ENCODE results near the gene TCL1B. TPM values are rescaled to one million over a fixed set of nuclear protein-coding genes. Genes with fewer than 3 reads are reported as not detected.

The TCL1B gene, protein sequence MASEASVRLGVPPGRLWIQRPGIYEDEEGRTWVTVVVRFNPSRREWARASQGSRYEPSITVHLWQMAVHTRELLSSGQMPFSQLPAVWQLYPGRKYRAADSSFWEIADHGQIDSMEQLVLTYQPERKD
- not detected for polyA plus RNA-seq (2012; ENCODE audit: insufficient read depth, insufficient read length, low read depth)

DNA sequence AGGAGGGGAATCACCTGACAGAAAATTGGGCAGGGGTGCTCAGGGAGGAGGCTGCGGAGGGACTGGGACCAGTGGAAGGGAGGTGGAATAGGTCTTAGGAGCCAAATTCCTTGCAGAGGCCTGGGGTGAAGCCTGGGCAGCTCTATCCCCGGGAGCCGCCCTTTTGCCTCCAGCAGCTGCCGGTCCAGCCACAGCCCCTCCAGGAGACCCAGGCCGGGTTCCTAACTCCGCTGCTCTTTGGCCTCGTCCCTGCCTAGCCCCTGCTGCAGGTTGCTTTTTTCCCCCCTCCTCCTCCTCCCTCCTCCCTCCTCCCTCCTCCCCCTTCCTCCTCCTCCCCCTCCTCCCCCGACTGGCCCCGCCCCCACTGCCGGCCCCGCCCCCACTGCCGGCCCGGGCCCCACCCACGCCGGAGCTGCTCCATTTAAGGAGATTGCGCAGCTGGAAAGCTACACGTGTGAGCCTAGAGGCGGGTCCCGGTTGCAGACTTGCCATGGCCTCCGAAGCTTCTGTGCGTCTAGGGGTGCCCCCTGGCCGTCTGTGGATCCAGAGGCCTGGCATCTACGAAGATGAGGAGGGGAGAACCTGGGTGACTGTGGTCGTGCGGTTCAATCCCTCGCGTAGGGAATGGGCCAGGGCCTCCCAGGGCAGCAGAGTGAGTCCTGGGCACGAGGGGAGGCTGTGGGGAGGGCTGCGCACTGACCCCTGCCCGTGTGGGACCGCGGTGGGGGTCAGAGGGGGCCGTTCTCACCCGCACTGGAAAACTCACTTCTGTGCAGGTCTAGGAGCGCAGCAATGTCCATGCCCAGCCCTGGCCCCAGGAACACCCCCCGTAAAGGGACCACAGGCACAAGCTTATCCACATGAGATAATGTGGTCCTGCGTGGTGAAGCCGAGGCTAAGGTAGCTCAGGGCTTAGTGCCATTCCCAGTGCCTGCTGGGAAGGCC, at the start of gene TCL1B:
Gene TCL1B, plus strand, starts transcription at position 449 of the 945 bp plus-strand sequence. Its CDS starts 42 bp downstream, at position 491.
- no peaks in the 10 kb centered on the region for H3K4me1 ChIP-seq
- no peak within 1 kb of the TSS for H3K4me3 ChIP-seq (ENCODE audit: low read depth, low read length)
- TF ChIP-seq, protein P1, sequence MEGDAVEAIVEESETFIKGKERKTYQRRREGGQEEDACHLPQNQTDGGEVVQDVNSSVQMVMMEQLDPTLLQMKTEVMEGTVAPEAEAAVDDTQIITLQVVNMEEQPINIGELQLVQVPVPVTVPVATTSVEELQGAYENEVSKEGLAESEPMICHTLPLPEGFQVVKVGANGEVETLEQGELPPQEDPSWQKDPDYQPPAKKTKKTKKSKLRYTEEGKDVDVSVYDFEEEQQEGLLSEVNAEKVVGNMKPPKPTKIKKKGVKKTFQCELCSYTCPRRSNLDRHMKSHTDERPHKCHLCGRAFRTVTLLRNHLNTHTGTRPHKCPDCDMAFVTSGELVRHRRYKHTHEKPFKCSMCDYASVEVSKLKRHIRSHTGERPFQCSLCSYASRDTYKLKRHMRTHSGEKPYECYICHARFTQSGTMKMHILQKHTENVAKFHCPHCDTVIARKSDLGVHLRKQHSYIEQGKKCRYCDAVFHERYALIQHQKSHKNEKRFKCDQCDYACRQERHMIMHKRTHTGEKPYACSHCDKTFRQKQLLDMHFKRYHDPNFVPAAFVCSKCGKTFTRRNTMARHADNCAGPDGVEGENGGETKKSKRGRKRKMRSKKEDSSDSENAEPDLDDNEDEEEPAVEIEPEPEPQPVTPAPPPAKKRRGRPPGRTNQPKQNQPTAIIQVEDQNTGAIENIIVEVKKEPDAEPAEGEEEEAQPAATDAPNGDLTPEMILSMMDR (IDR thresholded peaks at IDR 0.05; ENCODE audit: low read depth, low read length), result no peak
- H3K27me3 ChIP-seq, result no peaks in the 10 kb centered on the region; the same call in 1 of the 2 replicates
- H3K9me3 ChIP-seq, result no peaks in the 10 kb centered on the region
- DNase-seq, result peak; percentile 15
- H3K36me3 ChIP-seq, result no peaks in the 10 kb centered on the region

DNA sequence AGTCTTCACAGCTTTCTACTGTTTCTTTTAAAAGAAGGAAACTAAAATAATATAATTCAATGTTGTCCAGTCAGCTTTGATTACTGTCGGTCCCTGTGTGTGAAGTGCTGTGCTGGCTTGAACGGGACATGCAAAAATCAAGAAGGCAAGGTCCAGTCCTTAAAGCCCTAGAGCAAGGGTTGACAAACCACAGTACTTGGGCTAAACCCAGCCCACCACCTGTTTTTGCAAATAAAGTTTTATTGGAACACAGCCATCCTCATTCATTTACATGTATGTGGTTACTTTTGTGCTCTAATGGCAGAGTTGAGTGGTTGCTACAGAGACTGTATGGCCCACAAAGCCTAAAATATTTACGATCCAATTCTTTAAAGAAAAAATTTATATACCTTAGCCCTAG, 41.2 kb upstream of the TCL1B start:
- no peaks in the 10 kb centered on the region for H3K4me1 ChIP-seq
- no peak for DNase-seq
- TF ChIP-seq, protein P1 (IDR thresholded peaks at IDR 0.05; ENCODE audit: low read depth, low read length), result no peak
- H3K4me3 ChIP-seq (ENCODE audit: low read depth, low read length), result no peak overlapping the region
- H3K27me3 ChIP-seq, result peaks cover 2% of the 10 kb centered on the region; the same call in 1 of the 2 replicates
- no peaks in the 10 kb centered on the region; the same call in 1 of the 2 replicates for H3K9me3 ChIP-seq
- no peaks in the 10 kb centered on the region for H3K36me3 ChIP-seq

DNA sequence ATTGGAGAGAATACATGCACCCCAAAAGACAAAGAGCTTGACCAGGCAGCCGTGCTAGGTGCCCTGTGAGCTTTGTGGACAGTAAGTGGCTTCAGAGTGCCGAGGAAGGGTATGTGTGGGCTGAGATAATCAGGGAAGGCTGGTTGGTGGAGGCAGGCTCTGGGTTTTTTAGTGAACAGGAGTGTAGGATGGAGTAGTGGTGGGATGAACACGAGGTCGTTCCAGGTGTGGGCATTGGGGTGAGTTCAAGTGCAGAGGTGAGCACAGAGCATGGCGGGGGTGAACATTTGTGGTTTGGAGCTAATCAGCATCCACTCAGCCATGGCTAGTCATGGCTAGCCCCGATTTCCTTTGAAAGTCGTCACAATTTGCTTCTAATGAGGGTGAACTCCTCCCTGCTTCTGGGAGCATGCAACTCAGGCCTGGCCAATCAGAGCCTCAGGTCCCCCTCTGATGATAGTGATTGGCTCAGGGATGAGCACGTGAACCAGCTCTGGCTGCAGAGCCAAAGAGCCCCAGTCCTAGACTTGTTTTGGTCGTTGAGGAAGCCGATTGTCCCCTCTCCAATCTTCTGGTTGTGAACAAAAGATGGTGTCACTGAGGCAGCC, 40.7 kb upstream of the TCL1B start:
- DNase-seq, result peak; percentile 33
- Histone ChIP-seq H3K36me3 (no peaks in the 10 kb centered on the region), H3K4me1 (no peaks in the 10 kb centered on the region), H3K9me3 (no peaks in the 10 kb centered on the region; the same call in 1 of the 2 replicates), H3K27me3 (peaks cover 3% of the 10 kb centered on the region; the same call in 1 of the 2 replicates), H3K4me3 (ENCODE audit: low read depth, low read length) (no peak overlapping the region)
- TF ChIP-seq, protein P1 (IDR thresholded peaks at IDR 0.05; ENCODE audit: low read depth, low read length), result no peak

DNA sequence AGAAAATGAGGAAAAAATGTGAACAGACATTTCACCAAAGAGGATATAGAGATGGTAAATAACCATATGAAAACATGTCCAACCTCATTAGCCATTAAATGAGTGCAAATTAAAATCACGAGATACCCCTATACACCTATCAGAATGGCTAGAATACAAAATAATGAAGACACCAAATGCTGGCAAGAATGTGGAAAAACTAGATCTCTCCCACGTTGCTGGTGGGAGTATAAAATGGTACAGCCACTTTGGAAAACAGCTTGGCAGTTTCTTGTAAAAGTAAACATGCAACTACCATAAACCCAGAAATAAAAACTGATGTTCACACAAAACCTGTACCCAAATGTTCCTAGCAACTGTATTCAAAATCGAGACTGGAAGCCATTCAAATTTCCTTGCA, 38.3 kb upstream of the TCL1B start:
- no peak for DNase-seq
- TF ChIP-seq, protein P1 (IDR thresholded peaks at IDR 0.05; ENCODE audit: low read depth, low read length), result no peak
- Histone ChIP-seq H3K36me3 (no peaks in the 10 kb centered on the region), H3K9me3 (no peaks in the 10 kb centered on the region; the same call in 1 of the 2 replicates), H3K27me3 (peaks cover 18% of the 10 kb centered on the region), H3K4me3 (ENCODE audit: low read depth, low read length) (no peak overlapping the region), H3K4me1 (no peaks in the 10 kb centered on the region)

DNA sequence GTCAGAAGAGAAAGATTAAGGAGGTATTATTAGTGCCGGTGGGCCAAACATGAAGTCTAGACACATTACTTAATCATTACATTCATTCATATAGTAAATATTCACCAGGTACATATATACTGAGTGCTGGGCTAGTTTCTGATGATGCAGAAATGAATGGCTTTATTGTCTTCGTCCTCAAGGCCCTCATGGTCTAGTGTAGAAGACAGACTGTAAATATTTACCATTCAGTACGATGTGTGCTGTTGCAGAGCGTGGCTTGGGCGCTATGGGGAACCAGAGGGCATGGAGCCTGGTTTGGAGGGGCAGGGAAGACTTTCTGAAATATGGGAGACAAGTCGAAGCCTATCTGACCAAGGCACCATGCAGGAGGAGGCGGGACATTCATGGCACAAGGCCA, 37.0 kb upstream of the TCL1B start:
- peaks cover 18% of the 10 kb centered on the region for H3K27me3 ChIP-seq
- H3K4me1 ChIP-seq, result no peaks in the 10 kb centered on the region
- no peaks in the 10 kb centered on the region; the same call in 1 of the 2 replicates for H3K9me3 ChIP-seq
- H3K4me3 ChIP-seq (ENCODE audit: low read depth, low read length), result no peak overlapping the region
- TF ChIP-seq, protein P1 (IDR thresholded peaks at IDR 0.05; ENCODE audit: low read depth, low read length), result no peak
- no peak for DNase-seq
- no peaks in the 10 kb centered on the region for H3K36me3 ChIP-seq
